Neural cell (in vitro differentiated cells): ENCODE data around the gene SLC38A5.

Experiments used
- EP300 ChIP-seq: fragments of 450-650 bp; conservative IDR thresholded peaks from 2 replicates; pipeline ENCODE4 v1.6.1; 2014; ENCODE audit warnings: antibody characterized with exemption, mild to moderate bottlenecking, moderate library complexity; ENCODE audit not compliant: poor library complexity, severe bottlenecking
- EZH2 ChIP-seq: fragments of 200-600, 300-800 bp; shearing (Covaris generic), sonication (generic); IDR thresholded peaks from 2 replicates; pipeline ENCODE4 v1.6.1; 2014; ENCODE audit warnings: antibody characterized with exemption, low read length, borderline replicate concordance, mild to moderate bottlenecking; ENCODE audit not compliant: insufficient read depth, poor library complexity, severe bottlenecking
- POLR2AphosphoS5 ChIP-seq: IDR thresholded peaks from 2 replicates; pipeline ENCODE4 v1.6.1; 2012
- RAD21 ChIP-seq: fragments of 450-650 bp; conservative IDR thresholded peaks from 2 replicates; pipeline ENCODE4 v1.6.1; 2014; ENCODE audit warnings: antibody characterized with exemption, mild to moderate bottlenecking, moderate library complexity
- SMC3 ChIP-seq: fragments of 450-650 bp; conservative IDR thresholded peaks from 2 replicates; pipeline ENCODE4 v1.6.1; 2014; ENCODE audit warnings: antibody characterized with exemption, mild to moderate bottlenecking, moderate library complexity; ENCODE audit not compliant: poor library complexity
- TF ChIP-seq, protein P1 (sequence below): fragments of 450-650 bp; IDR thresholded peaks from 2 replicates; pipeline ENCODE4 v1.5.1; 2014; ENCODE audit warnings: antibody characterized with exemption, mild to moderate bottlenecking, moderate library complexity; ENCODE audit not compliant: poor library complexity, severe bottlenecking
- TF ChIP-seq, protein P2 (sequence below): IDR thresholded peaks from 2 replicates; pipeline ENCODE4 v1.6.1; 2012; ENCODE audit warnings: borderline replicate concordance

DNA sequence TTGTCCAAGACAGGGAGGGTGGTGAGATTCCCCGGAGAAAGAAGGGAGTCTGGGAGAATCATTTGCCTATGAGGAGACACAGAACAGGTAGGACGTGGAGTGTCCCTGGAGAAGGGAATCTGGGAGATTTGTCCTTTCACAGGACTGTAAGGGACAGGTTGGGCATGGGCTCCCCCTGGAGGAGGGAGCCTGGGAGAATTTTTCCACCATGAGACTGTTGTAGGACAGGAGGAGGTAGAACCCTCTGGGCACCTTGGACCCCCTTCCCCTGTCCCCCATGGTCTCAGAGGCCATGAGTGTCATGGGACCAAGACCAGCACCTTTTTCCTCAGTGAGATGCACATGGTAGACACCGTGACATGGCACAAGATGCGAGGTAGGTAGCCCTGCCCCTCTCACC, 41.5 kb upstream of the SLC38A5 start:
- TF ChIP-seq, protein P1, sequence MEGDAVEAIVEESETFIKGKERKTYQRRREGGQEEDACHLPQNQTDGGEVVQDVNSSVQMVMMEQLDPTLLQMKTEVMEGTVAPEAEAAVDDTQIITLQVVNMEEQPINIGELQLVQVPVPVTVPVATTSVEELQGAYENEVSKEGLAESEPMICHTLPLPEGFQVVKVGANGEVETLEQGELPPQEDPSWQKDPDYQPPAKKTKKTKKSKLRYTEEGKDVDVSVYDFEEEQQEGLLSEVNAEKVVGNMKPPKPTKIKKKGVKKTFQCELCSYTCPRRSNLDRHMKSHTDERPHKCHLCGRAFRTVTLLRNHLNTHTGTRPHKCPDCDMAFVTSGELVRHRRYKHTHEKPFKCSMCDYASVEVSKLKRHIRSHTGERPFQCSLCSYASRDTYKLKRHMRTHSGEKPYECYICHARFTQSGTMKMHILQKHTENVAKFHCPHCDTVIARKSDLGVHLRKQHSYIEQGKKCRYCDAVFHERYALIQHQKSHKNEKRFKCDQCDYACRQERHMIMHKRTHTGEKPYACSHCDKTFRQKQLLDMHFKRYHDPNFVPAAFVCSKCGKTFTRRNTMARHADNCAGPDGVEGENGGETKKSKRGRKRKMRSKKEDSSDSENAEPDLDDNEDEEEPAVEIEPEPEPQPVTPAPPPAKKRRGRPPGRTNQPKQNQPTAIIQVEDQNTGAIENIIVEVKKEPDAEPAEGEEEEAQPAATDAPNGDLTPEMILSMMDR = no peak
- no peak for TF ChIP-seq EZH2
- no peak for TF ChIP-seq RAD21
- no peak for TF ChIP-seq EP300
- no peak for TF ChIP-seq POLR2AphosphoS5
- no peak for TF ChIP-seq SMC3
- TF ChIP-seq, protein P2, sequence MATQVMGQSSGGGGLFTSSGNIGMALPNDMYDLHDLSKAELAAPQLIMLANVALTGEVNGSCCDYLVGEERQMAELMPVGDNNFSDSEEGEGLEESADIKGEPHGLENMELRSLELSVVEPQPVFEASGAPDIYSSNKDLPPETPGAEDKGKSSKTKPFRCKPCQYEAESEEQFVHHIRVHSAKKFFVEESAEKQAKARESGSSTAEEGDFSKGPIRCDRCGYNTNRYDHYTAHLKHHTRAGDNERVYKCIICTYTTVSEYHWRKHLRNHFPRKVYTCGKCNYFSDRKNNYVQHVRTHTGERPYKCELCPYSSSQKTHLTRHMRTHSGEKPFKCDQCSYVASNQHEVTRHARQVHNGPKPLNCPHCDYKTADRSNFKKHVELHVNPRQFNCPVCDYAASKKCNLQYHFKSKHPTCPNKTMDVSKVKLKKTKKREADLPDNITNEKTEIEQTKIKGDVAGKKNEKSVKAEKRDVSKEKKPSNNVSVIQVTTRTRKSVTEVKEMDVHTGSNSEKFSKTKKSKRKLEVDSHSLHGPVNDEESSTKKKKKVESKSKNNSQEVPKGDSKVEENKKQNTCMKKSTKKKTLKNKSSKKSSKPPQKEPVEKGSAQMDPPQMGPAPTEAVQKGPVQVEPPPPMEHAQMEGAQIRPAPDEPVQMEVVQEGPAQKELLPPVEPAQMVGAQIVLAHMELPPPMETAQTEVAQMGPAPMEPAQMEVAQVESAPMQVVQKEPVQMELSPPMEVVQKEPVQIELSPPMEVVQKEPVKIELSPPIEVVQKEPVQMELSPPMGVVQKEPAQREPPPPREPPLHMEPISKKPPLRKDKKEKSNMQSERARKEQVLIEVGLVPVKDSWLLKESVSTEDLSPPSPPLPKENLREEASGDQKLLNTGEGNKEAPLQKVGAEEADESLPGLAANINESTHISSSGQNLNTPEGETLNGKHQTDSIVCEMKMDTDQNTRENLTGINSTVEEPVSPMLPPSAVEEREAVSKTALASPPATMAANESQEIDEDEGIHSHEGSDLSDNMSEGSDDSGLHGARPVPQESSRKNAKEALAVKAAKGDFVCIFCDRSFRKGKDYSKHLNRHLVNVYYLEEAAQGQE = no peak
